Esophagus muscularis mucosa (tissue), 3 donors: ENCODE data around the gene KRTAP12-1.

Experiments used
- CTCF ChIP-seq, 3 experiments: fragments of 200-600 bp in 2 of 3; fragments of 450-650 bp in 1 of 3; sonication (generic) in 2 of 3; IDR thresholded peaks; one replicate each; pipeline ENCODE4 v1.5.1; 2017 to 2019; ENCODE audit warnings: antibody characterized with exemption in 3 of 3, mild to moderate bottlenecking in 2 of 3, moderate library complexity in 1 of 3
- EP300 ChIP-seq: sonication (generic); formaldehyde crosslinking; IDR thresholded peaks from one replicate; pipeline ENCODE4 v1.6.1; 2017; ENCODE audit warnings: antibody characterized with exemption

DNA sequence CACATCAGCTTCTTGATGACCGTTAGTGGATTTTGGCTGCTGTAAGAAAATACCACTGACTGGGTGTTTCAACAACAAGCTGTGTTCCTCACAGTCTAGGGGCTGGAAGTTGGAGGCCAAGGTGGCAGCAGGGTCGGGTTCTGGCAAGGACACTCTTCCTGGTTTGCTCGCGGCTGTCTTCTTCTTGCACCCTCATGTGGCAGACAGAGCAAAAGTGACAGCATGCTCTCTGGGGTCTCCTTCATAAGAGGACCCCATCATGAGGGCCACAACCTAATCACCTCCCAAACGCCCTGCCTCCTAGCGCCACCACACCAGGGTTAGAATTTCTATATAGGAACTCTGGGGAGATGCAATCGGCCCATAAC lies 48.0 kb upstream of the KRTAP12-1 start:
- no peak for TF ChIP-seq CTCF (IDR thresholded peaks at IDR 0.05)
- TF ChIP-seq EP300: no peak
